Measurements from ENCODE around the gene YTHDF2. TPM values are rescaled to one million over a fixed set of nuclear protein-coding genes. Genes with fewer than 3 reads are reported as not detected.

Gene YTHDF2
- total and polyA plus RNA-seq, 2 of the 13 experiments (the other 11 are each of a cell fraction or from before 2014, with no cell fraction given) = 48.4 to 59.6 TPM

DNA sequence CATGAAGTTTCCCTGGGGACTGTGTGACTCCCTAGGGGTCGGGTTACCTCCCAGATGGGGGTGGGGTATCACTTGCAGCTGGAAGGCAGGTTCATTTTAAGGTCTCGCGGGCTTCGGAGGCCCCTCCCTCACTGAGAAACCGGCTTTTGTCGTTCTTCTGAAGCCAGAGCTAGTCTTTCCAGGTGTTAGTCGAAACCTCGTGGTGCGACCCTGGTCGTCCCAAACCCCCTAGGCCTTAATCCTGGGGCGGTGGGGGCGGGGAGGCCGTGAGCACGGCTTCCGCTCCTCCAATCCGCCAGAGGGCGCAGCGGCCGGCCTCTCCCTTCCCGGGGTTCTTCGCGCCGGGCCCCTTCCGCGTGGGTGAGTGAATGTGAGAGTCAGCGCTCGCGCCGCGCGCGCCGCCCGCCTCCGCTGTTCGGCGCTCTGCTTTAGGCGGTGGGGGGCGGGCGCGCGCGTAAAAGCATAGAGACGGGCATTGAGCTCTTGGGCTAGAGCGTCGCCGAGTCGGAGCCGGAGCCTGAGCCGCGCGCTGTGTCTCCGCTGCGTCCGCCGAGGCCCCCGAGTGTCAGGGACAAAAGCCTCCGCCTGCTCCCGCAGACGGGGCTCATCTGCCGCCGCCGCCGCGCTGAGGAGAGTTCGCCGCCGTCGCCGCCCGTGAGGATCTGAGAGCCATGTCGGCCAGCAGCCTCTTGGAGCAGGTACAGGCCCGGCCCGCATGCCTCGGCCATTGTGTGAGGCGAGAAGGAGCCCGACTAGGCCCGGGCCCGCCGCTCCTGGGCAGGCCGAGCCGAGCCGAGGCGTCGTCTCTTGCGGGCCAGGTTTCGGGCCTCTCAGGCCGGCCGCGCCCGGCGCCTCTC is at the start of gene YTHDF2 (continued):
- TF ChIP-seq ZNF501 (CRISPR knock-in tag; IDR thresholded peaks at IDR 0.05) = peak; percentile 97
- TF ChIP-seq ZBTB7A (CRISPR knock-in tag; IDR thresholded peaks at IDR 0.05) = peak; percentile 60; the same call in 1 of the 2 replicates
- peak; percentile 69; the same call in 1 of the 2 replicates for TF ChIP-seq ZNF816 (CRISPR knock-in tag; IDR thresholded peaks at IDR 0.05; ENCODE audit: borderline replicate concordance)
- 0 out of 2 replicates have a peak, but pooled peaks have one; percentile 66 for TF ChIP-seq TEAD2 (CRISPR knock-in tag; IDR thresholded peaks at IDR 0.05)
- TF ChIP-seq GPBP1L1 (CRISPR knock-in tag; IDR thresholded peaks at IDR 0.05) = no peak
- peak; percentile 89 for TF ChIP-seq TAF1 (CRISPR knock-in tag; IDR thresholded peaks at IDR 0.05)
- peak; percentile 64 for TF ChIP-seq FOXK1 (CRISPR knock-in tag; IDR thresholded peaks at IDR 0.05; ENCODE audit: borderline replicate concordance, low read depth)
- TF ChIP-seq TSC22D2 (CRISPR knock-in tag; IDR thresholded peaks at IDR 0.05; ENCODE audit: borderline replicate concordance) = peak; percentile 72; the same call in 1 of the 2 replicates
- peak; percentile 86; the same call in 1 of the 2 replicates for TF ChIP-seq SIN3A (IDR thresholded peaks at IDR 0.05; ENCODE audit: borderline replicate concordance, low read depth, low read length)
- TF ChIP-seq, protein P1, sequence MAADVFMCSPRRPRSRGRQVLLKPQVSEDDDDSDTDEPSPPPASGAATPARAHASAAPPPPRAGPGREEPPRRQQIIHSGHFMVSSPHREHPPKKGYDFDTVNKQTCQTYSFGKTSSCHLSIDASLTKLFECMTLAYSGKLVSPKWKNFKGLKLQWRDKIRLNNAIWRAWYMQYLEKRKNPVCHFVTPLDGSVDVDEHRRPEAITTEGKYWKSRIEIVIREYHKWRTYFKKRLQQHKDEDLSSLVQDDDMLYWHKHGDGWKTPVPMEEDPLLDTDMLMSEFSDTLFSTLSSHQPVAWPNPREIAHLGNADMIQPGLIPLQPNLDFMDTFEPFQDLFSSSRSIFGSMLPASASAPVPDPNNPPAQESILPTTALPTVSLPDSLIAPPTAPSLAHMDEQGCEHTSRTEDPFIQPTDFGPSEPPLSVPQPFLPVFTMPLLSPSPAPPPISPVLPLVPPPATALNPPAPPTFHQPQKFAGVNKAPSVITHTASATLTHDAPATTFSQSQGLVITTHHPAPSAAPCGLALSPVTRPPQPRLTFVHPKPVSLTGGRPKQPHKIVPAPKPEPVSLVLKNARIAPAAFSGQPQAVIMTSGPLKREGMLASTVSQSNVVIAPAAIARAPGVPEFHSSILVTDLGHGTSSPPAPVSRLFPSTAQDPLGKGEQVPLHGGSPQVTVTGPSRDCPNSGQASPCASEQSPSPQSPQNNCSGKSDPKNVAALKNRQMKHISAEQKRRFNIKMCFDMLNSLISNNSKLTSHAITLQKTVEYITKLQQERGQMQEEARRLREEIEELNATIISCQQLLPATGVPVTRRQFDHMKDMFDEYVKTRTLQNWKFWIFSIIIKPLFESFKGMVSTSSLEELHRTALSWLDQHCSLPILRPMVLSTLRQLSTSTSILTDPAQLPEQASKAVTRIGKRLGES (CRISPR knock-in tag; IDR thresholded peaks at IDR 0.05; ENCODE audit: borderline replicate concordance) = no peak
- no peak for TF ChIP-seq ZBTB46 (CRISPR knock-in tag; IDR thresholded peaks at IDR 0.05; ENCODE audit: borderline replicate concordance)
- no peak for TF ChIP-seq ZC3H4 (CRISPR knock-in tag; IDR thresholded peaks at IDR 0.05; ENCODE audit: borderline replicate concordance)
- TF ChIP-seq, protein P2, sequence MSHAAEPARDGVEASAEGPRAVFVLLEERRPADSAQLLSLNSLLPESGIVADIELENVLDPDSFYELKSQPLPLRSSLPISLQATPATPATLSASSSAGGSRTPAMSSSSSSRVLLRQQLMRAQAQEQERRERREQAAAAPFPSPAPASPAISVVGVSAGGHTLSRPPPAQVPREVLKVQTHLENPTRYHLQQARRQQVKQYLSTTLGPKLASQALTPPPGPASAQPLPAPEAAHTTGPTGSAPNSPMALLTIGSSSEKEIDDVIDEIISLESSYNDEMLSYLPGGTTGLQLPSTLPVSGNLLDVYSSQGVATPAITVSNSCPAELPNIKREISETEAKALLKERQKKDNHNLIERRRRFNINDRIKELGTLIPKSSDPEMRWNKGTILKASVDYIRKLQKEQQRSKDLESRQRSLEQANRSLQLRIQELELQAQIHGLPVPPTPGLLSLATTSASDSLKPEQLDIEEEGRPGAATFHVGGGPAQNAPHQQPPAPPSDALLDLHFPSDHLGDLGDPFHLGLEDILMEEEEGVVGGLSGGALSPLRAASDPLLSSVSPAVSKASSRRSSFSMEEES (CRISPR knock-in tag; IDR thresholded peaks at IDR 0.05) = peak; percentile 86; the same call in 1 of the 2 replicates
- TF ChIP-seq ZNF589 (CRISPR knock-in tag; conservative IDR thresholded peaks at IDR 0.05) = peak; percentile 90
- peak; percentile 38 for TF ChIP-seq JUND (CRISPR knock-in tag; IDR thresholded peaks at IDR 0.05)
- TF ChIP-seq, protein P3, sequence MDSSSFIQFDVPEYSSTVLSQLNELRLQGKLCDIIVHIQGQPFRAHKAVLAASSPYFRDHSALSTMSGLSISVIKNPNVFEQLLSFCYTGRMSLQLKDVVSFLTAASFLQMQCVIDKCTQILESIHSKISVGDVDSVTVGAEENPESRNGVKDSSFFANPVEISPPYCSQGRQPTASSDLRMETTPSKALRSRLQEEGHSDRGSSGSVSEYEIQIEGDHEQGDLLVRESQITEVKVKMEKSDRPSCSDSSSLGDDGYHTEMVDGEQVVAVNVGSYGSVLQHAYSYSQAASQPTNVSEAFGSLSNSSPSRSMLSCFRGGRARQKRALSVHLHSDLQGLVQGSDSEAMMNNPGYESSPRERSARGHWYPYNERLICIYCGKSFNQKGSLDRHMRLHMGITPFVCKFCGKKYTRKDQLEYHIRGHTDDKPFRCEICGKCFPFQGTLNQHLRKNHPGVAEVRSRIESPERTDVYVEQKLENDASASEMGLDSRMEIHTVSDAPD (CRISPR knock-in tag; IDR thresholded peaks at IDR 0.05) = no peak

Data from HepG2 (cell line).